ENCODE data around the gene AOPEP.

Gene AOPEP

GRCh38 chr9:94912700-94913249, 186.3 kb downstream of the AOPEP start:
- no peaks in the 10 kb centered on the region for H3K9me3 ChIP-seq (ENCODE audit: control insufficient read depth in 1 of 2, low read length in 2 of 2)
- no peak overlapping the region for H3K27ac ChIP-seq (ENCODE audit: low read length)
- H3K4me1 ChIP-seq (ENCODE audit: control insufficient read depth in 1 of 2, insufficient read depth in 2 of 2, low read length in 2 of 2), result peaks cover 0 to 9% of the 10 kb centered on the region in 2 donors

GRCh38 chr9:94913550-94913949, 187.1 kb downstream of the AOPEP start:
- Histone ChIP-seq H3K27me3 (ENCODE audit: low read depth, low read length) (no peaks in the 10 kb centered on the region), H3K27ac (ENCODE audit: low read length) (no peak overlapping the region), H3K9me3 (ENCODE audit: control insufficient read depth in 1 of 2, low read length in 2 of 2) (no peaks in the 10 kb centered on the region), H3K36me3 (ENCODE audit: control insufficient read depth in 1 of 2, insufficient read depth in 2 of 2, low read length in 2 of 2) (no peaks in the 10 kb centered on the region), H3K4me1 (ENCODE audit: control insufficient read depth in 1 of 2, insufficient read depth in 2 of 2, low read length in 2 of 2) (peaks cover 0 to 4% of the 10 kb centered on the region in 2 donors), H3K4me3 (ENCODE audit: low read depth in 1 of 2, low read length in 2 of 2) (no peak overlapping the region)

More at GRCh38 chr9:94912700-94913249, 186.3 kb downstream of the AOPEP start:
- no peak overlapping the region for H3K4me3 ChIP-seq (ENCODE audit: low read depth in 1 of 2, low read length in 2 of 2)
- H3K27me3 ChIP-seq (ENCODE audit: low read depth, low read length), result no peaks in the 10 kb centered on the region
- no peaks in the 10 kb centered on the region for H3K36me3 ChIP-seq (ENCODE audit: control insufficient read depth in 1 of 2, insufficient read depth in 2 of 2, low read length in 2 of 2)

GRCh38 chr9:94915476-94916450, 189.3 kb downstream of the AOPEP start:
- Histone ChIP-seq H3K4me1 (ENCODE audit: control insufficient read depth in 1 of 2, insufficient read depth in 2 of 2, low read length in 2 of 2) (peaks cover 0 to 4% of the 10 kb centered on the region in 2 donors), H3K4me3 (ENCODE audit: low read depth in 1 of 2, low read length in 2 of 2) (no peak overlapping the region), H3K36me3 (ENCODE audit: control insufficient read depth in 1 of 2, insufficient read depth in 2 of 2, low read length in 2 of 2) (no peaks in the 10 kb centered on the region), H3K9me3 (ENCODE audit: control insufficient read depth in 1 of 2, low read length in 2 of 2) (no peaks in the 10 kb centered on the region), H3K27ac (ENCODE audit: low read length) (no peak overlapping the region), H3K27me3 (ENCODE audit: low read depth, low read length) (no peaks in the 10 kb centered on the region)

- no peak overlapping the region for H3K4me3 ChIP-seq (ENCODE audit: low read depth in 1 of 2, low read length in 2 of 2)
- no peaks in the 10 kb centered on the region for H3K9me3 ChIP-seq (ENCODE audit: control insufficient read depth in 1 of 2, low read length in 2 of 2)
- H3K27ac ChIP-seq (ENCODE audit: low read length), result no peak overlapping the region
- peaks cover 0 to 4% of the 10 kb centered on the region in 2 donors for H3K4me1 ChIP-seq (ENCODE audit: control insufficient read depth in 1 of 2, insufficient read depth in 2 of 2, low read length in 2 of 2)
- no peaks in the 10 kb centered on the region for H3K27me3 ChIP-seq (ENCODE audit: low read depth, low read length)
- H3K36me3 ChIP-seq (ENCODE audit: control insufficient read depth in 1 of 2, insufficient read depth in 2 of 2, low read length in 2 of 2), result peaks cover 0 to 5% of the 10 kb centered on the region in 2 donors
Observed at GRCh38 chr9:94916956-94917355, 190.5 kb downstream of the AOPEP start.

- H3K4me1 ChIP-seq (ENCODE audit: control insufficient read depth in 1 of 2, insufficient read depth in 2 of 2, low read length in 2 of 2), result peaks cover 9 to 10% of the 10 kb centered on the region in 2 donors
- no peaks in the 10 kb centered on the region for H3K9me3 ChIP-seq (ENCODE audit: control insufficient read depth in 1 of 2, low read length in 2 of 2)
- H3K27ac ChIP-seq (ENCODE audit: low read length), result no peak overlapping the region
- H3K27me3 ChIP-seq (ENCODE audit: low read depth, low read length), result no peaks in the 10 kb centered on the region
- no peak overlapping the region for H3K4me3 ChIP-seq (ENCODE audit: low read depth in 1 of 2, low read length in 2 of 2)
- peaks cover 0 to 5% of the 10 kb centered on the region in 2 donors for H3K36me3 ChIP-seq (ENCODE audit: control insufficient read depth in 1 of 2, insufficient read depth in 2 of 2, low read length in 2 of 2)
Observed at GRCh38 chr9:94918038-94918753, 191.7 kb downstream of the AOPEP start.

- no peak overlapping the region for H3K27ac ChIP-seq (ENCODE audit: low read length)
- peaks cover 0 to 5% of the 10 kb centered on the region in 2 donors for H3K36me3 ChIP-seq (ENCODE audit: control insufficient read depth in 1 of 2, insufficient read depth in 2 of 2, low read length in 2 of 2)
- H3K27me3 ChIP-seq (ENCODE audit: low read depth, low read length), result no peaks in the 10 kb centered on the region
- no peak overlapping the region for H3K4me3 ChIP-seq (ENCODE audit: low read depth in 1 of 2, low read length in 2 of 2)
- no peaks in the 10 kb centered on the region for H3K9me3 ChIP-seq (ENCODE audit: control insufficient read depth in 1 of 2, low read length in 2 of 2)
- peaks cover 9 to 10% of the 10 kb centered on the region in 2 donors for H3K4me1 ChIP-seq (ENCODE audit: control insufficient read depth in 1 of 2, insufficient read depth in 2 of 2, low read length in 2 of 2)
Observed at GRCh38 chr9:94919376-94920098, 193.0 kb downstream of the AOPEP start.

GRCh38 chr9:94920420-94921091, 194.1 kb downstream of the AOPEP start:
- H3K9me3 ChIP-seq (ENCODE audit: control insufficient read depth in 1 of 2, low read length in 2 of 2), result no peaks in the 10 kb centered on the region
- peak overlapping the region; percentile 86 for H3K27ac ChIP-seq (ENCODE audit: low read length)
- H3K4me1 ChIP-seq (ENCODE audit: control insufficient read depth in 1 of 2, insufficient read depth in 2 of 2, low read length in 2 of 2), result peaks cover 7 to 9% of the 10 kb centered on the region in 2 donors
- no peak overlapping the region for H3K4me3 ChIP-seq (ENCODE audit: low read depth in 1 of 2, low read length in 2 of 2)
- H3K36me3 ChIP-seq (ENCODE audit: control insufficient read depth in 1 of 2, insufficient read depth in 2 of 2, low read length in 2 of 2), result peaks cover 0 to 5% of the 10 kb centered on the region in 2 donors
- no peaks in the 10 kb centered on the region for H3K27me3 ChIP-seq (ENCODE audit: low read depth, low read length)

- peaks cover 7 to 9% of the 10 kb centered on the region in 2 donors for H3K4me1 ChIP-seq (ENCODE audit: control insufficient read depth in 1 of 2, insufficient read depth in 2 of 2, low read length in 2 of 2)
- no peaks in the 10 kb centered on the region for H3K27me3 ChIP-seq (ENCODE audit: low read depth, low read length)
- no peaks in the 10 kb centered on the region for H3K9me3 ChIP-seq (ENCODE audit: control insufficient read depth in 1 of 2, low read length in 2 of 2)
- H3K36me3 ChIP-seq (ENCODE audit: control insufficient read depth in 1 of 2, insufficient read depth in 2 of 2, low read length in 2 of 2), result peaks cover 0 to 5% of the 10 kb centered on the region in 2 donors
- H3K4me3 ChIP-seq (ENCODE audit: low read depth in 1 of 2, low read length in 2 of 2), result no peak overlapping the region
- peak overlapping the region; percentile 86 for H3K27ac ChIP-seq (ENCODE audit: low read length)
Observed at GRCh38 chr9:94921092-94921471, 194.6 kb downstream of the AOPEP start.

- peaks cover 0 to 5% of the 10 kb centered on the region in 2 donors for H3K36me3 ChIP-seq (ENCODE audit: control insufficient read depth in 1 of 2, insufficient read depth in 2 of 2, low read length in 2 of 2)
- peak overlapping the region; percentile 86 for H3K27ac ChIP-seq (ENCODE audit: low read length)
- H3K9me3 ChIP-seq (ENCODE audit: control insufficient read depth in 1 of 2, low read length in 2 of 2), result no peaks in the 10 kb centered on the region
- no peaks in the 10 kb centered on the region for H3K27me3 ChIP-seq (ENCODE audit: low read depth, low read length)
- H3K4me3 ChIP-seq (ENCODE audit: low read depth in 1 of 2, low read length in 2 of 2), result peak overlapping the region in 1 of 2 donors; percentile 10
- H3K4me1 ChIP-seq (ENCODE audit: control insufficient read depth in 1 of 2, insufficient read depth in 2 of 2, low read length in 2 of 2), result peaks cover 7 to 9% of the 10 kb centered on the region in 2 donors
Observed at GRCh38 chr9:94921656-94922055, 195.2 kb downstream of the AOPEP start.

GRCh38 chr9:94922098-94922607, 195.7 kb downstream of the AOPEP start:
- Histone ChIP-seq H3K36me3 (ENCODE audit: control insufficient read depth in 1 of 2, insufficient read depth in 2 of 2, low read length in 2 of 2) (peaks cover 0 to 5% of the 10 kb centered on the region in 2 donors), H3K27me3 (ENCODE audit: low read depth, low read length) (no peaks in the 10 kb centered on the region), H3K27ac (ENCODE audit: low read length) (peak overlapping the region; percentile 86), H3K4me3 (ENCODE audit: low read depth in 1 of 2, low read length in 2 of 2) (peak overlapping the region in 1 of 2 donors; percentile 10), H3K9me3 (ENCODE audit: control insufficient read depth in 1 of 2, low read length in 2 of 2) (no peaks in the 10 kb centered on the region), H3K4me1 (ENCODE audit: control insufficient read depth in 1 of 2, insufficient read depth in 2 of 2, low read length in 2 of 2) (peaks cover 7 to 9% of the 10 kb centered on the region in 2 donors)
